Islet of Langerhans (tissue), 1 donor: ENCODE data around the gene SPATA3.
"Not testable (repeated sequence)": the region's sequence is repeated elsewhere in the genome, so short reads cannot be mapped to it uniquely, and the experiment has no call there.

Experiments
- FAIRE-seq: peaks from one replicate; lab custom pipeline; 2011; peaks lifted over from hg19 to GRCh38; lab: Jason Lieb, UNC

The SPATA3 gene

DNA sequence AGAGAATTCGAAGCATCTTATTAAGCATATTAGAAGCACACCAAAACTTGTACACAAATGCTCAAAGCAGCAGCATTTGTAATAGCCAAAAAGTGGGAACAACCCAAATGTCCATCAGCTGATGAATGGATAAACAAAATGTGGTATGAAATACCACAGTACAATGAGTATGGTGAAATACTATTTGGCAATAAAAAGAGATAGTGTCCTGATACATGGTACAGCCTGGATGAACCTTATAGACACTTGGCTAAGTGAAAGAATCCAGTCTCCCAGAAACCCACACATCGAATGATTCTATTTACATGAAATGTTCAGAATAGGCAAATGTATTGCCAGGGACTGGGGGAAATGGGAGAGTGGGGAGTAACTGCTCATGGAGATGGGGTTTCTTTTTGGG is 3.0 kb downstream of the SPATA3 start:
- FAIRE-seq, result no peak

DNA sequence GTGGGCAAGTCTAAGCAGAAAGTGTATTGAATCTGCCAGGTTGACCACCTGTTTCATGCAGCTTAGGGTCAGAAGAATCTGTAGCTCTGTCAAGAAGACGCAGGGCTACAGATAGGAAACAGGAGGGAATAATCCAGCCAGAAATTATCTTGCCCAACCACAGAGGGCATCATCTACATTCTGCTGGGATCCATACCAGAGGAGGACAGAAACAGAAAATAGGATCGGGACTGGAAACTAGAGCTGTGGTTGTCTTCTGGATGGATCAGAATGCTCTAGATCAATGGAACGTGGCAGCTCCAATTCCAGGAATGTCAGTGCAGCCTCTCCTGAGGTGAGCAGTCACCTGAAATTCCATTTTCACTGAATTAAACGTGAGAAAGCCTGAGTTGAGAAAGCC is 3.6 kb downstream of the SPATA3 start:
- no peak for FAIRE-seq

DNA sequence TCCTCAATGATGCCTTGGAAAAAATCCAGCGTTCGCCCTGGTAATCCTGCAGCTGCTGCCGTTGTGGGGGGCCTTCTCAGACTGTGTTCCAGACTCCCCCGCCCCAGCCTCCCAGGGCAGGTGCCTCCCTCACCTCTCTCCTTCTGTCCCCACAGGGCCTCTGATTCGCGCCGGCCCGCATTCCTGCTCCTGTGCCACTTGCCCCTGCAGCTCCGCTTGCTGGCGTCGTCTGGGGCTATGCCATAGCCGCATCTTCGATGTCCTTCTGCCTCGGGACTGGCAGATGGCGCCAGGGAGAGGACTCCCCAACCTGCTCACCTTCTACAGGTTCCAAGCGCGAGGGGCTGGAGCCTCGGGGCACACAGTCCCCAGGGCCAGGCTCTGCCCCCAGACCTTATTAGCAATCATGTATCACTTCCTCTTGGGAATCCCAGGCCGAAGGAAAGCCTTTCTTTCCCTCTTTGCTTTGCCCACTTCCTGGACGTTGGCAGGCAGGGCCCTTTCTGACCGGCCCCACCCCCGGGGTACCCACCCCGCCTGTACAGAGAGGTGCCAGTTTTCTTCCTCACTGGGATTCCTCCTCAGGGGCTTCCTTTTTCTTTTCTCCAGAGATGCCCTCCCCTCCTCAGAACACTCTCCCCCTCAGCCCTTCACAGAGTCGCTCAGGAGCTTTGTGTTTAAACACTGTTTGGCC is 4.4 kb downstream of the SPATA3 start:
- FAIRE-seq, result no peak

DNA sequence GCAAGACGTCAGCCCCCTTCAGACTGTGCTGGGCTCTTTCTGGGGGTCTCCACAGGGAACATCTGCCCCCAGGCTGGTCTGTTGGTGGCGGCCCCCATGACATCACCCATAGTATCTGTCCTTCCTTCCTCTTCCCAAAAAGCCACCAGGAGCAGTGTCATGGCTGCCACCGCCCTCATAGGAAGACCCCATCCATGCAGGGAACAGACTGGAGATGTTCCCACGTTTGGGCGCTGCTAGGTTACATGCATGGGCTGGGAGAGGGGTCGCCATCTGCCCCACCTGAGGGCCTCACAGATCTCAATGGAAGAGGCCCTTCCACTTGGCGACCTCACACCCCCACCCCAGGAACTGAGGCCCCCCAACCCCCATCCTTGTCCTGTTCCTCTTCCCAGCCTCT is 5.1 kb downstream of the SPATA3 start:
- no peak for FAIRE-seq

DNA sequence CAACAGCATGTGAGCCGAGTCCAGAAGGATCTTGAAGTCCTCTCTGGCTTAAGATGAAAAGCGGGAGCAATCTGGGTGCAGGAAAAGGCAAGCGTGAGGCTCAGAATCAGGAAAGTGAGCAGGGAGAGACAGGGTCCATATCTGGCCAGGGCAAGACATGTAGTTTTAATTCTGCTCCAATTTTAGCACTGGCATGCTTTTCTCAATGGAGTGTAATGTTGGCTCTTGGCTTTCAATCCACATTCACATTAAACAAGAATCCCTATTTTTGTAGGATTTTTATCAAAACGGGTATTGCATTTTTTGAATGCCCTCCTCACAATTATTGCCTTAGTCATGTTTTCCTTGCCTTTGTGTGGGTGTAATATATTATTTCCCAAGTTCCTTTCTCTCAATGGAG is 6.0 kb downstream of the SPATA3 start:
- FAIRE-seq, result no peak

DNA sequence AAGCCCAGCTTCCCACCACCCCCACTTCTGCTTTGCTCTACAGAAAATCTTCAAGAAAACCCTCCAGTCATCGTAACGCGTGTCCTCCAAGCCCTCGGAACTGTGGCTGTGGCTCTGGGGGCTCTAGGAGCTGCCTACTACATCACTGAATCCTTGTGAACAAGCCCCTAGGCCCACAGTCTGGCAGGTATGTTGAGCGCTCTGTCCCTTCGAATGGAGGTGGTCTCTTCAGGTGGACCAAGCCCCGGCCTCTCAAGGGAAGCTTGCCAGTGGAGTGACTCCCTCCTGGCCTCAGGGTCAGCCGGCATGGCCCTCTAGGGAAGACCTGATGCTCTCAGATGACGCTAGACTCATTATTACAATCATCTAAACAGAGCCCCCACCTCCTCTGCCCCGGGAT is 6.7 kb downstream of the SPATA3 start:
- no peak for FAIRE-seq

DNA sequence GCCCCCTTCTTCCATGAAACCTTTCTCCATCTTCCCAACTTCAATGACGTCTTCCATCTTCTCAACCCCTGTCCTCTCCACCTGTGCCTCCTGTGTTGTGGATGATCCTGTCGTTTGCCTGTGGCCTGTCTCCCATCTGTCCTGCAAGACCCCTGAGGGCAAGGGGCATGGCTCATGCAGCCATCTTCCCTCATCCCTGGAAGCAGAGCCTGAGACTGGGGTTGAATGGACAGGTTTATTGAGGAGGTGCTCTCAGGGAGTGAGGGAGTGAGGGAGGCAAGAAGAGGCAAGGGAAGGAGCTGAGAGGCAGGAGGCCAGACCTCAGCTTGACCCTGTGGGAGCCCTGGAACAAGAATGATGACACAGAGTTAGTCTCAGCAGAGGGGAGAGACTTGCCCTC is 7.3 kb downstream of the SPATA3 start:
- no peak for FAIRE-seq

DNA sequence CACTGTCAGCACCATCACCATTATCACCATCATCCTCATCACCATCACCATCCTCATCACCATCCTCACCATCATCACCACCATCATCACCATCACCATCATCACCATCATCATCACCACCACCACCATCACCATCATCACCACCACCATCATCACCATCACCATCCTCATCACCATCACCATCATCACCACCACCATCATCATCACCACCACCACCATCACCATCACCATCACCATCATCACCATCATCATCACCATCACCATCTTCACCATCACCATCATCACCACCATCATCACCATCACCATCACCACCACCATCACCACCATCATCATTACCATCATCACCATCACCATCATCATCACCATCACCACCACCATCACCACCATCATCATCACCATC is 9.0 kb downstream of the SPATA3 start:
- not testable (repeated sequence) for FAIRE-seq

DNA sequence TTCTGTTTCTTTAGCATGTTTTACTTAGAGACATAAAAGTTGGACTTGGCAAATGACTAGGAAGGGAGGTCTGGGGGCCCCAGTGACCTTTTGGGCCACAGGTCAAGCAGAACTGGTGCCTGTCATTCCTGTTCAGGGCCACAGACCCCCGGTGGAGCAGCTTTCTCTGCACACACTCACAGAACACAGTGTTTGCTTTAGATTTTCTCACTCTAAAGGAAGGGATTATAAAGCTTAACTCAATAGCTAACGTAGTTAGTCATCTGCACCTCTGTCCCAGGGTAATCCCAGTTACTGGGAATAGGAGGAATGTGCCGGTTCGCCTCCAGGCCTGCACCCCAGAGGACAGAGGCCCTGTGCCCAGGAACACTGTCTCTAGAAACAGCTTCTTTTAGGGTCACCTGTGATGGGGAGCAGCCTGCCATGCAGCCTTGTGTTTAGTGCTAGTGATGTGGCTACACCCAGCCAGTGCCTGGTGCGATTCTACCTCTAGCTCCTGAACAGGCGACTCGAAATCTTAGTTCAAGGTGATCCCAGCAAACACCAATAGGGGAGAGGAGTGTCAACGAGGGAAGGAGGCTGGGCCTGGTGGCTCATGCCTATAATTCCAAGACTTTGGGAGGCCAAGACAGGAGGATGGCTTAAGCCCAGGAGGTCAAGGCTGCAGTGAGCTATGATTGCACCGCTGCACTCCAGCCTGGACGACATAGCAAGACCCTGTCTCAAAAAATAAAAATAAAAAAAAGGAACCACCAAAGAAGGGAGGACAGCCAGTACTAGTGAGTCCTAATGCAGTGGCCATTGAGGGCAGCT is 11.6 kb downstream of the SPATA3 start:
- no peak for FAIRE-seq

DNA sequence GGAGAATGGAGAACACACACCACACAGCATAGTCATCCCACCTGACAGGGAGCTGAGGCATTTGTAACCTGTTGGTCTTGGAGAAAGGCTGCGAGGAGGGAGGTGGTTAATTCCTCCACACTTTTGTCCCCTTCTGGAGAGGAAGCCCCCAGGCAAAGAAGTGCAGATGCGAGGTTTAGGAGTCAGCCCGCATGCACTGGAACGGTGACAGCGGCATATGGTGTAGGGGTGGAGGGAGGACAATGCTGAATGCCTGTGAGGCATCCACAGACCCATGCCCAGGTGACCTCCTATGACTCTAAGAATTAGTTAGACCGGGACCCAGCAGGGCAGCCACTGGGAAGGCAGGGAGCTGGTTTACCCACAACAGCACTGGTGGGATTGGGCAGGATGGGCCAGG is 12.2 kb downstream of the SPATA3 start:
- no peak for FAIRE-seq

DNA sequence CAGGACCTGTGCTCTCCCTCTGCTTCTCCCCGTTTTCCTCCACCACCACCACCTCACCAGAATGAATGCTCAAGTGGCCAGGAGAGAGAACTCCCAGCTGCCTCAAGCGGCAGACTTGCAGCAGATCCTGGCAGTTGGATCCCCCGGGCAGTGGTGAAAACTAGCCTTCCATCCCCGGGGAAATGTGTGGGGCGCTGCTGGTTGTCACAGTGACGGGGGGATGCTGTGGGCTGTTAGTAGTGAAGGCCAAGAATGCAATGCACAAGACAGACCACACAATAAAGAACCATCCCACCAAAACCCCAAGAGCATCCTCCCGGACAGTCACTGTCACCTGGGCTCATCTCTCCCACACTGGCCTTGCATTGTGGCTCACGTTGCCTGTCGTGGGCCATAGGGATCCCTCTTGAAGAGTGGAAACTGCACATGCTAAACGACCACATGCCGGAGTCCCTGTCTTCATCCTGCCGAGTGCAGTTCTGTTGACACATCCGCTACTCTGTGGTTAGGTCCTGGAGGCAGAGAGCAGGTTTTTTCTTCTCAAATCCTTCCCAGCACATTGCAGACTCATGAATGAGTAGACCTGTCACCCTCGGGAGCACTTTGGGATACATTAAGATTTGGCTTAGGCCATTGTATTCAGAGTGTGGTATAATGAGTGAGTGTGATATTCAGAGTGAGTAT is 13.5 kb downstream of the SPATA3 start:
- FAIRE-seq, result no peak

DNA sequence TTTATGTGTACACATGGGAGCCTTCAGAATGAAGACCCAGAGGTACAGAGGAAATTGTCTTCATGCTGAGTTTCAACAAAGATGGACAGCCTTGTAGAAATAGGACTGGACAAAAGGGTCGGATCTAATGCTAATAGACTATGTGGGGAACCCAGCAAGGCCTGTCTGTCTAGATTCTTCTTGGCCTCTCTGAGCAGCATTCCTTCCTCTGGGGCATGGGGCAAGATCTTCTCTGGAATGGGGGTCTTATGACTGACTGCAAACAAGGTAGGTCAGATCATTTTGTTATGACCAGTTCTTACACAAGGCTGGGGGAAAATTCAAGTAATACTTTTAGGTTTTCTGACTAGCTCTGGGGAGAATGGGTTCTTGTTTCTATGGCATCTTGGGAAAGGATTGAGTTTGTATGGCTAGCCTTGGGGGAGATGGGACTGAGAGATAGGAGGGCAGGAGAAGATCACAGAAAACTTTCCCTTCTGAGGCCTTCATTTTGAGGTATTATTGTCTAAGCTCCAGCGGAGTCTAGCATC is 14.3 kb downstream of the SPATA3 start:
- FAIRE-seq, result no peak

DNA sequence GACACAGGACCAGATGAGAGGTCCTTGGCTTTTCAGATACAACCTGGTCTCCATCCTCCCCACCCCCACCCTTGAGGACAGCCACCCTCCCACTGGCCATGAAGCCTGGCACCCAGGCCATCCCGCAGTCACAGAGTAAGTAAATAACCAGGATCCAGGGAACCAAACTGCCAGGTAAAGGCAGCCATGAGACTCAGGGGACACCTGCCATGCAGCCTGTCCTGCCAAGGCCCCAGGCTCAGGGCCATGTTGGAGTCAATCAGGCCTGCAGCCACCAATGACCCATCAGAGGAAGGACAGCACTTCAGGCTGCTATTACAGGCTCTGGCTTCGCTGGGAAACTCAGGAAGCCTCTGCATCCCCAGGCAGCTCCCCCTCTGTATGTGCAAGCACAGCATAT is 15.6 kb downstream of the SPATA3 start:
- no peak for FAIRE-seq

DNA sequence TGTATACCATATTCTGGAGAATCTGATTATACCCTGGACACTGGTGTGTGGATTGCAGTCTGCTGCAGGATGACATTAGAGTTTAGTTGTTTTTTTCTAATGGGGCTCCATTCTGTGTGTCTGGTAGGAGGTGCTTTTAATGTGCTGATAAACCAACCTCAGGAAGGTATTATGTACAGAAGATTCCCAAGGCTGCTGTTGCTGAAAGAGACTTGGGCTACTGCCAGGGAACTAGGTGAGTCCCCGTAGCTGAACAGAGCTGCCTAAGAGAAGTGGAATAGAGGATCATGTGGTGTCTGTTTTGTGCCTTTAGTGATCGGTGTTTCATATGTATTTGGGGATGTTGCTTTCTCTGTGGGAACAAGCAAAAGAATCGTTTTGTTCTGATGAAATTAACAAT is 16.5 kb downstream of the SPATA3 start:
- peak; percentile 71 for FAIRE-seq

DNA sequence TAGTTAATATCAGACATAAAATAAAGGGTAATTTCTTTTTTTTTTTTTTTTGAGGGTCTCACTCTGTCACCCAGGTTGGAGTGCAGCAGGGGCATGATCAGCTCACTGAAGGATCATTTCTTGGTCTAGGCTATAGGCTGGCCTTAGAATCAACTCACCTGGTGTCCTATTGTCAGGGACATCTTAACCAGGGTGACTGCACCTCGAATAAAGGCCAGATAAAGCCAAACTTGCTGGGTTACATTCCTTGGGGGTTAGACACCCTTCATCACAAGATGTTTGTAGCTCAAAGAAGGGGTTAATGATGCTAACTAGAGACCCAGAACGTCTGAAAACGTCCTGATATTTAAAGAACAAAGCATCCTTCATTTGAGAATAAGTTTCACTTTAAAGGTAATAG is 17.9 kb downstream of the SPATA3 start:
- FAIRE-seq, result no peak

DNA sequence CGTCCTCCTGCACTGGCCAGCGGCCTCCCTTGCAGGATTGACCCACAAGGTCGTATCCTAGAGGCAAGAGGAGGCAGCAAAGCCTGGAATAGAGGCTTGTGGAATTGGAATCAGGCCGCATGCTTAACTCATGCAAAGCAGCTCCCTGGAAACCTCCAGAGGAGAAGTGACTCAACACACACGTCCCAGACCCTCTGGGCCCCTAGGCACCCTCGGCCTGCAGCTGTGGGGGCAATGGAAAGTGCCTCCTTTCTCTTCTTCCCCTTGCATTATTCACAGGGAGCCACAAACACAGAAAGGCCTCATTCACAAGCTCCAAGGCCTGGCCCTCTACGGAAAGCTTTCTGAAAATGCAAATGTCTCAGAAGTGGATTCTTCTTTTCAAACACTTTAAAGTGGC is 19.6 kb downstream of the SPATA3 start:
- no peak for FAIRE-seq

DNA sequence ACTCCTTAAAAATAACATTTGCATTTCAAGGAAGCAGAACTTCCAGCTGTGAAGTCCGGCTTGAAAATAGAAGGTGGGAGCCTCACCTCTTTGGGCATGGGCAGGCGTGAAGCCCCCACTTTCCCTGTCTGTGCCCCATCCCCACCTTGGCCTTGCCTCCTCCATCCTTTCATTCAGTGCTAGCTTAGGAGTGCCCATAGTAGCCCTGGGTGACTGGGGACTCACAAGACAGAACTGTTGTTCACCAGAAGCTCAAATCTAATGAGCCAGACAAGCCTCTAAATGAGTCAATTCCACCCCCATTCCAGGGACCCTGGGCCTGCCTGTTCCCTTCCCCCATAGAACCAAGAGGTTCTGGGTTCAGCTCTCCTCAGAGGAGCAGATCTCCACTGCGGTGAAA is 20.0 kb downstream of the SPATA3 start:
- no peak for FAIRE-seq

DNA sequence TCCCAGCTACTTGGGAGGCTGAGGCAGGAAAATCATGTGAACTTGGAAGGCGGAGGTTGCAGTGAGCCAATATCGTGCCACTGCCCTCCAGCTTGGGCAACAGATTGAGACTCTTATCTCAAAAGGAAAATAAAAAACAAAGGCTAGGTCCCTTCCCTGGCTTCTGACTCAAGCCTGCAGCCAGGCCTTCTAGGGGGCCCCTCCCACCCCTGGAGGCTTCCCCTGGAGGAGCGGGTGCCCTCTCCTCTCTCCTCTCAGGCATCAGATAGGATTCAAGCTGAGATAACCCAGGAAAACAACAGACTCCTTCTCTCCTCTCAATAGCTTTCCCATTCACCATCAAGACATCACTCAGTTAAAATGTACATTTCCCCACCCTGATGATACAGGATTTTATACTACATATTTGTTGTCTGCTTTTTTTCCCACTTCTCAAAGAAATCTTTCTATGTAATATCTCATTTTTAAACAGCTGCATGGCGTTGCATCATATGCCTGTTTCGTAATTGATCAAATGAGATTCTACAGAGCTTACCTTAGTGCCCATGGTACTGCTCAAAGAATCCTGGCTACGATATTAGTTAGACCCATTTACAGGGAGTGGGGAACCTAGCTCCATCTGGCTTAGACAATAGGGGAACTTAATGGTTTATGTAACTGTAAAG is 20.8 kb downstream of the SPATA3 start:
- no peak for FAIRE-seq

DNA sequence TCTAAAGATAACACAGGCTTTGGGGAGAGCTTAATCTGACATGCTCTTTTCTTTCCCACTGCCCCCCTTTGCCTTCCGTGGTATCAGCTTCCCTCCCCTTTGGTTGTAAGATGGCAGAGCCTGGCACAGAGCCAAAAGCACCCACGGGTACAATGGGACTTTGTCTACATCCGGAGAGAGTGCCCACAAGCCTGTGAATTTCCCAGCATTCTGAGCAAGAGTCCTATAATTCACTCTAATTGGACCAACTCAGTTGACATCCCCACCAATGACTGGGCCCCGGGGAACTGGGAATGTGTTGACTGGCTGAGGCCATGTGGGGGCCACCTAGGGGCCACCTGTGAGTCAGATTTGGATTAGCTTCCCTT is 21.3 kb downstream of the SPATA3 start:
- no peak for FAIRE-seq

DNA sequence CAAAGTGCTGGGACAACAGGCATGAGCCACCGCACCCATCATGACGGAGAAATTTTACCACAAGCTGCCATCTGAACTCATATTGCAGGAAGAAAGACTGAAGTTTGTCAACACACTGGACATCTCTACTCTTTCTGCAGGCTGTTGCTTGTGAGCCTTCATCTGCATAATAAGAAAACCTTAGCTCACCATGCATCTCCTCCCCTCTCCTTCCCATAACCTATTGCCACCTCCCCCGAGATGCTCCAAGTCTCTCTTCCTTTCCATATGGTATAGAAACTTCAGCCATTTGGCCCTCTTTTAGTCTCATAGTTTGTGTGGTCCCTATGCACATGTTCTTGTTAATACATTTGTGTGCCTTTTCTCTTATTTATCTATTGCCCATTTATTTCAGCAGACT is 22.3 kb downstream of the SPATA3 start:
- FAIRE-seq, result no peak

DNA sequence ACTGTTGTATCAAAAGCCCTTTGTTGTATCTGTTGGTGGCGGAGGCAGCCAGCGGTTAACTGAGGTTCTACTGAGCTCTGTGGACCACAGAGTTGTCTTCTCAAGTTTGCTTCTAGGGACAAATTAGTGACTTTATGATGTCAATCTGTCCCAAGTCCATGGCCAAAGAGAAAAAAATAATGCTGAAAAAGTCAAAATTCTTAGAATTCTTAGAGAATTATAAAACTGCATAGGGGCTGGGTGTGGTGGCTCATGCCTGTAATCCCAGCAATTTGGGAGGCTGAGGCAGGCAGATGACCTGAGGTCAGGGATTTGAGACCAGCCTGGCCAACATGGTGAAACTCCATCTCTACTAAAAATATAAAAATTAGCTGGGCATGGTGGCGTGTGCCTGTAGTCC is 29.1 kb downstream of the SPATA3 start:
- FAIRE-seq, result not testable (repeated sequence)

DNA sequence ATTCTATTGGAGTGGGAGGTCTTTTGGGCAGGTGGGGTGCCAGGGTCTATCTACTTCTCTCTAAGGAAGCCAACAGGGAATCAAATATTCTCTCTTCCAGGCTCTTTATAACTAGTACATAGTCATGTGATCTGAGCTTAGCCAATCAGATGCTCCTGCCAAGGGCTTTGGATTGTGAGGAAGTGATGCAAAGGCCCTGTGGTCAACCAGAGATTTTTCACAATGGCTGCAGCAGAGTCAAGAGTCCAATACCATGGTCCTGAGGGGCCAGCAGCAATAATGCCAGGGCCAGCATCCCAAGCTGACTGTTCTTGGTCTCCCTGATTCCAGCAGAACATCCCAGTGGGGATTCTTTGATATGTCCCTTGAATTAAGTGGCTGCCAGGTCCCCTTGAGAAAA is 33.0 kb downstream of the SPATA3 start:
- FAIRE-seq, result no peak

DNA sequence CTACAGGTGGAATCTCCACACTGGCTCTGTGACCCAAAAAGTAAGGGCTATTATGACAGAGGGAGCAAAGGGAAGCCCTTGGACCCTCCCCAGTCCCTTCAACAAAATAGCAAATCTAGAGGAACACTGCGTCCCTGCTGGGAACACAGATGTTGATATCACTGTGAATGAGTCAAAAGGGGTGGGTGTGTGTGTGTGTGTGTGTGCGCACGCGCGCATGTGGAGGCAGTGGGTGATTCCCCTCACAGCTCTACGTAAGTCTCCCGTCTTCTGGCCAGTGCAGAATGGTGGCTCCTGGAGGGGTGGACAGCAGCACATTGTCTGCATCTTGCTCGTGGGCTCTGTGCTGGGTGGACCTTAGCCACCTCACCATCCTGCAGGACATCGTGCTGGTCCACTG is 33.6 kb downstream of the SPATA3 start:
- FAIRE-seq, result no peak
